ENCODE data around the gene ARRB1.

ARRB1 gene

GRCh38 chr11:75280227-75280701, 71.2 kb downstream of the ARRB1 start:
- H3K4me2 ChIP-seq (ENCODE audit: low read length) = no peak overlapping the region
- no peaks in the 10 kb centered on the region for H3K79me2 ChIP-seq (ENCODE audit: insufficient read depth, low read length)
- H3K36me3 ChIP-seq (ENCODE audit: insufficient read depth, low read length) = no peaks in the 10 kb centered on the region
- no peak for TF ChIP-seq EZH2 (IDR thresholded peaks at IDR 0.05; ENCODE audit: borderline replicate concordance, low read length)
- peak; percentile 87 for TF ChIP-seq CTCF (IDR thresholded peaks at IDR 0.05; ENCODE audit: low read length)
- H3K27ac ChIP-seq (ENCODE audit: low read depth, low read length, poor library complexity, severe bottlenecking) = no peak overlapping the region
- H2AFZ ChIP-seq (ENCODE audit: low read length) = no peak overlapping the region
- no peaks in the 10 kb centered on the region for H3K27me3 ChIP-seq (ENCODE audit: insufficient read depth, low read length)
- H3F3A ChIP-seq (ENCODE audit: insufficient read depth, low read length) = no peaks in the 10 kb centered on the region
- H3K4me3 ChIP-seq (ENCODE audit: low read depth, low read length, poor library complexity, severe bottlenecking) = no peak overlapping the region
- no peaks in the 10 kb centered on the region for H3K9me2 ChIP-seq (ENCODE audit: low read depth, low read length)
- no peaks in the 10 kb centered on the region for H3K9me3 ChIP-seq (ENCODE audit: low read length)
- H3K4me1 ChIP-seq (ENCODE audit: insufficient read depth, low read length, severe bottlenecking) = peaks cover 10% of the 10 kb centered on the region
- H4K20me1 ChIP-seq (ENCODE audit: insufficient read depth, low read length) = no peaks in the 10 kb centered on the region
- no peak overlapping the region for H3K9ac ChIP-seq (ENCODE audit: low read length)

- Histone ChIP-seq H3K9me2 (ENCODE audit: low read depth, low read length) (no peaks in the 10 kb centered on the region), H4K20me1 (ENCODE audit: insufficient read depth, low read length) (no peaks in the 10 kb centered on the region), H3K9ac (ENCODE audit: low read length) (no peak overlapping the region), H3F3A (ENCODE audit: insufficient read depth, low read length) (no peaks in the 10 kb centered on the region), H3K27me3 (ENCODE audit: insufficient read depth, low read length) (no peaks in the 10 kb centered on the region), H3K79me2 (ENCODE audit: insufficient read depth, low read length) (no peaks in the 10 kb centered on the region), H3K4me3 (ENCODE audit: low read depth, low read length, poor library complexity, severe bottlenecking) (no peak overlapping the region), H3K9me3 (ENCODE audit: low read length) (no peaks in the 10 kb centered on the region), H3K36me3 (ENCODE audit: insufficient read depth, low read length) (no peaks in the 10 kb centered on the region), H3K4me2 (ENCODE audit: low read length) (no peak overlapping the region), H3K27ac (ENCODE audit: low read depth, low read length, poor library complexity, severe bottlenecking) (no peak overlapping the region), H3K4me1 (ENCODE audit: insufficient read depth, low read length, severe bottlenecking) (peaks cover 11% of the 10 kb centered on the region), H2AFZ (ENCODE audit: low read length) (no peak overlapping the region)
- no peak for TF ChIP-seq CTCF (IDR thresholded peaks at IDR 0.05; ENCODE audit: low read length)
- TF ChIP-seq EZH2 (IDR thresholded peaks at IDR 0.05; ENCODE audit: borderline replicate concordance, low read length) = no peak
Observed at GRCh38 chr11:75279273-75279672, 72.2 kb downstream of the ARRB1 start.

- no peaks in the 10 kb centered on the region for H3K79me2 ChIP-seq (ENCODE audit: insufficient read depth, low read length)
- no peaks in the 10 kb centered on the region for H3K9me2 ChIP-seq (ENCODE audit: low read depth, low read length)
- H3K36me3 ChIP-seq (ENCODE audit: insufficient read depth, low read length) = no peaks in the 10 kb centered on the region
- no peaks in the 10 kb centered on the region for H4K20me1 ChIP-seq (ENCODE audit: insufficient read depth, low read length)
- H3K4me3 ChIP-seq (ENCODE audit: low read depth, low read length, poor library complexity, severe bottlenecking) = no peak overlapping the region
- H3K27ac ChIP-seq (ENCODE audit: low read depth, low read length, poor library complexity, severe bottlenecking) = no peak overlapping the region
- no peak overlapping the region for H2AFZ ChIP-seq (ENCODE audit: low read length)
- no peaks in the 10 kb centered on the region for H3K9me3 ChIP-seq (ENCODE audit: low read length)
- no peak overlapping the region for H3K9ac ChIP-seq (ENCODE audit: low read length)
- H3K27me3 ChIP-seq (ENCODE audit: insufficient read depth, low read length) = no peaks in the 10 kb centered on the region
- no peaks in the 10 kb centered on the region for H3F3A ChIP-seq (ENCODE audit: insufficient read depth, low read length)
- H3K4me2 ChIP-seq (ENCODE audit: low read length) = no peak overlapping the region
- TF ChIP-seq CTCF (IDR thresholded peaks at IDR 0.05; ENCODE audit: low read length) (no peak), EZH2 (IDR thresholded peaks at IDR 0.05; ENCODE audit: borderline replicate concordance, low read length) (no peak)
- H3K4me1 ChIP-seq (ENCODE audit: insufficient read depth, low read length, severe bottlenecking) = peaks cover 11% of the 10 kb centered on the region
Observed at GRCh38 chr11:75277991-75278790, 73.3 kb downstream of the ARRB1 start.

Measured in OCI-LY1 (cell line).